ENCODE results near the gene TBP.
"Not testable (repeated sequence)": the region's sequence is repeated elsewhere in the genome, so short reads cannot be mapped to it uniquely, and the experiment has no call there.

Gene TBP

GRCh38 chr6:170554013-170554795 lies at the start of gene TBP:
TSS of gene TBP (plus strand) at chr6:170554369. CDS start at chr6:170557030, 2,661 bp downstream.
- H3K27ac Mint-ChIP-seq = no peak within 1 kb of the TSS
- no peak within 1 kb of the TSS for H3K4me3 Mint-ChIP-seq
- H3K27me3 Mint-ChIP-seq (ENCODE audit: low read depth) = no peaks in the 10 kb centered on the region
- no peaks in the 10 kb centered on the region for H3K9me3 Mint-ChIP-seq
- peaks cover 25% of the 10 kb centered on the region for H3K36me3 Mint-ChIP-seq (ENCODE audit: low read depth)
- DNase-seq (ENCODE audit: low spot score) = peak; percentile 98
- H3K4me1 Mint-ChIP-seq (ENCODE audit: low read depth) = peaks cover 27% of the 10 kb centered on the region

GRCh38 chr6:170504479-170504878 lies 49.7 kb upstream of the TBP start:
- Mint-ChIP-seq H3K9me3 (peaks cover 20% of the 10 kb centered on the region), H3K4me3 (no peak overlapping the region), H3K27me3 (ENCODE audit: low read depth) (peaks cover 11% of the 10 kb centered on the region), H3K36me3 (ENCODE audit: low read depth) (peaks cover 5% of the 10 kb centered on the region), H3K4me1 (ENCODE audit: low read depth) (no peaks in the 10 kb centered on the region), H3K27ac (no peak overlapping the region)
- no peak for DNase-seq (ENCODE audit: low spot score)

GRCh38 chr6:170505306-170505705 lies 48.9 kb upstream of the TBP start:
- H3K27me3 Mint-ChIP-seq (ENCODE audit: low read depth) = peaks cover 10% of the 10 kb centered on the region
- no peak overlapping the region for H3K4me3 Mint-ChIP-seq

GRCh38 chr6:170506446-170506845 lies 47.7 kb upstream of the TBP start:
- Mint-ChIP-seq H3K4me1 (ENCODE audit: low read depth) (no peaks in the 10 kb centered on the region), H3K36me3 (ENCODE audit: low read depth) (no peaks in the 10 kb centered on the region), H3K9me3 (peaks cover 9% of the 10 kb centered on the region), H3K27ac (no peak overlapping the region), H3K27me3 (ENCODE audit: low read depth) (peaks cover 4% of the 10 kb centered on the region), H3K4me3 (no peak overlapping the region)
- no peak for DNase-seq (ENCODE audit: low spot score)

More at GRCh38 chr6:170505306-170505705, 48.9 kb upstream of the TBP start:
- H3K36me3 Mint-ChIP-seq (ENCODE audit: low read depth) = peaks cover 5% of the 10 kb centered on the region
- DNase-seq (ENCODE audit: low spot score) = no peak
- H3K4me1 Mint-ChIP-seq (ENCODE audit: low read depth) = no peaks in the 10 kb centered on the region
- no peak overlapping the region for H3K27ac Mint-ChIP-seq
- peaks cover 20% of the 10 kb centered on the region for H3K9me3 Mint-ChIP-seq

GRCh38 chr6:170507728-170508127 lies 46.4 kb upstream of the TBP start:
- not testable (repeated sequence) for H3K27me3 Mint-ChIP-seq (ENCODE audit: low read depth); H3K27ac Mint-ChIP-seq; DNase-seq (ENCODE audit: low spot score); H3K4me1 Mint-ChIP-seq (ENCODE audit: low read depth); H3K9me3 Mint-ChIP-seq; H3K36me3 Mint-ChIP-seq (ENCODE audit: low read depth); H3K4me3 Mint-ChIP-seq

- peaks cover 11% of the 10 kb centered on the region for H3K27me3 Mint-ChIP-seq (ENCODE audit: low read depth)
These were observed 45.9 kb upstream of the TBP start for GRCh38 chr6:170508275-170508674.

GRCh38 chr6:170508892-170509722 lies 45.1 kb upstream of the TBP start:
- H3K4me3 Mint-ChIP-seq; DNase-seq (ENCODE audit: low spot score); H3K4me1 Mint-ChIP-seq (ENCODE audit: low read depth); H3K9me3 Mint-ChIP-seq; H3K36me3 Mint-ChIP-seq (ENCODE audit: low read depth); H3K27ac Mint-ChIP-seq: not testable (repeated sequence)
- peaks cover 17% of the 10 kb centered on the region for H3K27me3 Mint-ChIP-seq (ENCODE audit: low read depth)

More at GRCh38 chr6:170508275-170508674, 45.9 kb upstream of the TBP start:
- H3K4me1 Mint-ChIP-seq (ENCODE audit: low read depth); H3K36me3 Mint-ChIP-seq (ENCODE audit: low read depth); H3K9me3 Mint-ChIP-seq; H3K27ac Mint-ChIP-seq; DNase-seq (ENCODE audit: low spot score); H3K4me3 Mint-ChIP-seq: not testable (repeated sequence)

- Mint-ChIP-seq H3K27ac (no peak overlapping the region), H3K36me3 (ENCODE audit: low read depth) (no peaks in the 10 kb centered on the region), H3K9me3 (no peaks in the 10 kb centered on the region), H3K4me1 (ENCODE audit: low read depth) (no peaks in the 10 kb centered on the region), H3K27me3 (ENCODE audit: low read depth) (peaks cover 17% of the 10 kb centered on the region), H3K4me3 (no peak overlapping the region)
- no peak for DNase-seq (ENCODE audit: low spot score)
These were observed 44.5 kb upstream of the TBP start for GRCh38 chr6:170509723-170510018.

GRCh38 chr6:170510631-170511030 lies 43.5 kb upstream of the TBP start:
- no peak for DNase-seq (ENCODE audit: low spot score)
- Mint-ChIP-seq H3K9me3 (no peaks in the 10 kb centered on the region), H3K27ac (no peak overlapping the region), H3K27me3 (ENCODE audit: low read depth) (peaks cover 23% of the 10 kb centered on the region), H3K36me3 (ENCODE audit: low read depth) (no peaks in the 10 kb centered on the region), H3K4me1 (ENCODE audit: low read depth) (no peaks in the 10 kb centered on the region), H3K4me3 (no peak overlapping the region)

- Mint-ChIP-seq H3K9me3 (no peaks in the 10 kb centered on the region), H3K4me1 (ENCODE audit: low read depth) (peaks cover 2% of the 10 kb centered on the region), H3K36me3 (ENCODE audit: low read depth) (no peaks in the 10 kb centered on the region), H3K4me3 (no peak overlapping the region), H3K27ac (no peak overlapping the region), H3K27me3 (ENCODE audit: low read depth) (peaks cover 31% of the 10 kb centered on the region)
- DNase-seq (ENCODE audit: low spot score) = no peak
These were observed 41.9 kb upstream of the TBP start for GRCh38 chr6:170512249-170512648.

GRCh38 chr6:170514908-170515307 lies 39.3 kb upstream of the TBP start:
- H3K36me3 Mint-ChIP-seq (ENCODE audit: low read depth) = no peaks in the 10 kb centered on the region
- H3K4me1 Mint-ChIP-seq (ENCODE audit: low read depth) = peaks cover 2% of the 10 kb centered on the region
- no peak overlapping the region for H3K27ac Mint-ChIP-seq
- no peak for DNase-seq (ENCODE audit: low spot score)
- H3K27me3 Mint-ChIP-seq (ENCODE audit: low read depth) = peaks cover 53% of the 10 kb centered on the region
- H3K9me3 Mint-ChIP-seq = no peaks in the 10 kb centered on the region
- H3K4me3 Mint-ChIP-seq = no peak overlapping the region

GRCh38 chr6:170516783-170517616 lies 37.2 kb upstream of the TBP start:
- H3K4me1 Mint-ChIP-seq (ENCODE audit: low read depth) = peaks cover 8% of the 10 kb centered on the region
- peak; percentile 22 for DNase-seq (ENCODE audit: low spot score)
- no peaks in the 10 kb centered on the region for H3K36me3 Mint-ChIP-seq (ENCODE audit: low read depth)
- H3K27me3 Mint-ChIP-seq (ENCODE audit: low read depth) = peaks cover 71% of the 10 kb centered on the region
- no peak overlapping the region for H3K27ac Mint-ChIP-seq
- H3K9me3 Mint-ChIP-seq = no peaks in the 10 kb centered on the region
- peak overlapping the region; percentile 51 for H3K4me3 Mint-ChIP-seq

- H3K27ac Mint-ChIP-seq = no peak overlapping the region
- DNase-seq (ENCODE audit: low spot score) = no peak
- H3K36me3 Mint-ChIP-seq (ENCODE audit: low read depth) = no peaks in the 10 kb centered on the region
- H3K27me3 Mint-ChIP-seq (ENCODE audit: low read depth) = peaks cover 58% of the 10 kb centered on the region
- H3K4me3 Mint-ChIP-seq = no peak overlapping the region
- H3K9me3 Mint-ChIP-seq = no peaks in the 10 kb centered on the region
- H3K4me1 Mint-ChIP-seq (ENCODE audit: low read depth) = peaks cover 14% of the 10 kb centered on the region
These were observed 31.5 kb upstream of the TBP start for GRCh38 chr6:170522565-170523183.

Measured in T-helper 2 cell treated with Interferon-gamma antibody and Interleukin-4, amounts not matched to agents 5 μg/mL and 100 μg/mL, for 36 hours (primary cell).